Tongue (tissue), 2 donors: ENCODE results near the gene GSK3B. TPM values are rescaled to one million over a fixed set of nuclear protein-coding genes. Genes with fewer than 3 reads are reported as not detected.
"Not testable (repeated sequence)": the region's sequence is repeated elsewhere in the genome, so short reads cannot be mapped to it uniquely, and the experiment has no call there.

Source experiments
- DNase-seq: peaks from one replicate; pipeline ENCODE4 v3.0.0-alpha.2; 2015
- total RNA-seq: library from RNA; depleted of rRNA; stranded (reverse); fragments of >200 nt; gene quantifications from one replicate; pipeline ENCODE4 v1.2.3, GENCODE V29; 2014

Gene GSK3B
- total RNA-seq, 1 donor from 2014 or later = 54.6 TPM

DNA sequence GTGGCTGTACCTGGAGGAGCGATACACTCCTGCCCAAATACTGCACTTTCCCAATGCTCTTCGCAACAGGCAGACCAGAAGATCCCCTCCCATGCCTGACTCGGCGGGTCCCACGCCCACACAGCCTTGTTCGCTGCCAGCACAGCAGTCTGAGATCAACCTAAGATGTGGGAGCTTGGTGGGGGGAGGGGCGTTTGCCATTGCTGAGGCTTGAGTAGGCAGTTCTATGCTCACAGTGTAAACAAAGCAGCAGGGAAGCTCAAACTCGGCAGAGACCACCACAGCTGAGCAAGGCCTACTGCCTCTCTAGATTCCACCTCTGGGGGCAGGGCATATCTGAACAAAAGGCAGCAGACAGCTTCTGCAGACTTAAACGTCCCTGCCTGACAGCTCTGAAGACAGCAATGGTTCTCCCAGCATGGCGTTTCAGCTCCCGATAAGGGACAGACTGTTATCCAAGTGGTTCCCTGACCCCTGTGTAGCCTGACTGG lies 90.2 kb downstream of the GSK3B start:
- not testable (repeated sequence) for DNase-seq

DNA sequence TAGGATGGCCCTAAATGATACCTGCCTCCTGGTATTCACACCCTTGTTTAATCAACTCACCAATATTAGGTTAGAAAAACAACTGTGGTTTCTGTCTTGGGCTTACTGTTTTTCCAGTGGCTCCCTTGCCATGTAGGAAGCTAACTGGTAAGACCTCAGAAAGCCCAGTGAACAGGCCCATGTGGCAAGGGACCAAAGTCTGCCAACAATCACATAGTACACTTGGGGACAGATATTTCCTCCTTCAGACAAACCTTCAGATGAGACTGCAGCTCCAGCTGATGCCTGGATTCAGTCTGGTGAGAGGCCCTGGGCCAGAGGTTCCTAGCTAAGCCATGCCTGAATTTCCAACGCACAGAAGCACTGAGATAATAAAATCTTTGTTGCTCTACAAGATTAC lies 96.1 kb downstream of the GSK3B start:
- DNase-seq = no peak

DNA sequence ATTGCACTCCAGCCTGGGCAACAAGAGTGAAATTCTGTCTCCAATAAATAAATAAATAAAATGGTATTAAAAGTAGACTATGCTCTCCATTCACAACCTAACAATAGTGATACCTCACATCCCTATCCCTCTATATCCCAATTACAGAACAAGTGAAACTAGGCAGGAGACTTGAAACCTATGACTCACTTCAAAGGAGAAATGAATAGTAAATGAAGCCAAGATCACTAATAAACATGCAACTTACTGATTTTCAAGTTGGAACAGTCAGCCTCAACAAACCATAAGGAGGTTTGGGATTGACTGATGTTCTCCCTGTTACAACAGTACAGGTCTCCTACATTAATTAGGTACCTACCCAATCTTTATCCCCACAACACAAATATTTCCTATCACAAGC lies 103.4 kb downstream of the GSK3B start:
- DNase-seq = no peak

- DNase-seq = no peak
Observed at GRCh38 chr3:119989981-119990655, 104.1 kb downstream of the GSK3B start.

DNA sequence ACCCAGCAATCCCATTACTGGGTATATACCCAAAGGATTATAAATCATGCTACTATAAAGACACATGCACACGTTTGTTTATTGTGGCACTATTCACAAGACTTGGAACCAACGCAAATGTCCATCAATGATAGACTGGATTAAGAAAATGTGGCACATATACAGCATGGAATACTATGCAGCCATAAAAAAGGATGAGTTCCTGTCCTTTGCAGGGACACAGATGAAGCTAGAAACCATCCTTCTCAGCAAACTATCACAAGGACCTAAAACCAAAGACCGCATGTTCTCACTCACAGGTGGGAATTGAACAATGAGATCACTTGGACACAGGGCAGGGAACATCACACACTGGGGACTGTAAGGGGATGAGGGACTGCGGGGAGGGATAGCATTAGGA lies 107.4 kb downstream of the GSK3B start:
- DNase-seq = not testable (repeated sequence)

- DNase-seq = no peak
Observed at GRCh38 chr3:119981386-119981785, 112.9 kb downstream of the GSK3B start.

GRCh38 chr3:119978554-119979208 lies 115.6 kb downstream of the GSK3B start:
- no peak for DNase-seq

- no peak for DNase-seq
Observed at GRCh38 chr3:119977353-119977752, 116.9 kb downstream of the GSK3B start.

DNA sequence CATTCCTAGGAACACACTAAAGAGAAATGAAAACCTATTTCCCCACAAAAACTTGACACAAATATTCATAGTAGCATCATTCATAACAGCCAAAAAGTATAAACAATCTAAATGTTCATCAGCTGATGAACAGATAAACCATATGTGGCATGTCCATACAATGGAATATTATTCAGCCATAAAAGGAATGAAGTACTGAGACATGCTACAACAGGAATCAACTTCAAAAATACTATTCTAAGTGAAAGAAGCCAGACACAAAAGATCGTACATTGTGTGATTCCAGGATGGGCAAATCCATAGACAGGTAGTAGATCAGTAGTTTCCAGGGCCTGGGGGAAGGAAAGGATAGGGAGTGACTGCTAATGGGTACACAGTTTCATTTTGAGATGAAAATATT lies 118.0 kb downstream of the GSK3B start:
- no peak for DNase-seq

GRCh38 chr3:119974656-119975055 lies 119.6 kb downstream of the GSK3B start:
- DNase-seq = no peak

DNA sequence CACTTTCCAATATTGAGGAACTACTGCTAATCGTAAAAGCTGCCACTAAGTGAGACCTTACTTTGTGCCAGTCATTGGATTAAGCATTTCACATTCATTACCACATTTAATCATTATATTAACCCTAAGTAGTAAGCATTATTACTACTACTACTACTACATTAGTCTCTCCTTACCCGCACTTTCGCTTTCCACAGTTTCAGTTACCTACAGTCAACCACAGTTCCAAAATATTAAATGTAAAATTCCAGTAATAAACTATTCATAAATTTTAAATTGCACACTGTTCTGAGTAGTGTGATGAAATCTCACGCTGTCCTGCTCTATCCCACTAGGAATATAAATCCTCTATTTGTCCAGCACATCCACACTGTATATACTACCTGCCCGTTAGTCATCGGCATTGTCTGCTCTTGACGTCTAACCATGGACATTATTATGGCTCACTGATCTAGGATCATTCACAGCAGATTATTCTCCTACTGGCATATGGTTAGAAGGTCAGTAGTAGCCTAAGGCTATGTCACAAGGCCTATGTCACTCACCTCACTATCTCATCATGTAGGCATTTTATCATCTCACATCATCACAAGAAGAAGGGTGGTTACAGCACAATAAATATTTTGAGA lies 121.1 kb downstream of the GSK3B start:
- DNase-seq = no peak

DNA sequence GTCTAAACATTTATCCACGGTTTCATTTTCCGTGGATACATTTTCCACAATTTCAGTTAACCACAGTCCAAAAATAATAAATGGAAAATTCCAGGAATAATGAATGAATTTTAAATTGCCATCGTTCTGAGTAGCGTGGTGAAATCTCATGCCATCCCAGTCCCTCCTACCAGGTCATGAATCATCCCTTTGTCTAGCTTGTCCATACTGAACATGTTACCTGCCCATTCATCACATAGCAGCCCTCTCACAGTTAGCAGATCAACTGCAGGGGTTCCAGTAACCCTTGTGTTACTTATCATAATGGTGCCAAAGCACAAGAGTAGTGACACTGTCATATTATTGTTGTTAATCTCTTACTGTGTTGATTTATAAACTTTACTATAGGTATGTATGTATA lies 124.5 kb downstream of the GSK3B start:
- DNase-seq = no peak

DNA sequence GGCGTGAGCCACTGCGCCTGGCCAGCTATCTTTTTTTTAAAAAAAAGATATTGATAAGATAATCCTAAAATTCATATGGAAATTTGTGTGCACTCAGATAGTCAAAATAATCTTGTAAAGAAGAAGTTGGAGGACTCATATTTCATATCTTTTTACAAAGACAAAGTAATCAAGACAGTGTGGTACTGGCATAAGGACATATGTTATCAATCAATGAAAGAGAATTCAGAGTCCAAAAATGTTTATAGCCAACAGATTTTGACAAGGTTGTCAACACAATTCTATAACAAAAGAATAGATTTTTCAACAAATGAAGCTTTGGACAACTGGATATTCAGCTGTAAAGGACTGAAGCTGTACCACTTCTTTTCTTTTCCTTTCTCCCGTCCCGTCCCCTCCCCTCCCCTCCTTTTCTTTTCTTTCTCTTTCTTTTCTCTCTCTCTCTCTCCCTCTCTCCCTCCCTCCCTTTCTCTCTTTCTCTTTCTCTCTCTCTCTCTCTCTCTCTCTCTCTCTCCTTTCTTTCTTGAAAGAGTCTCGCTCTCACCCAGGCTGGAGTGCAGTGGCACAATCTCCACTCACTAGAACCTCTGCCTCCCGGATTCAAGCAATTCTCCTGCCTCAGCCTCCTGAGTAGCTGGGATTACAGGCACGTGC lies 126.8 kb downstream of the GSK3B start:
- no peak for DNase-seq

- no peak for DNase-seq
Observed at GRCh38 chr3:119965692-119966091, 128.6 kb downstream of the GSK3B start.

DNA sequence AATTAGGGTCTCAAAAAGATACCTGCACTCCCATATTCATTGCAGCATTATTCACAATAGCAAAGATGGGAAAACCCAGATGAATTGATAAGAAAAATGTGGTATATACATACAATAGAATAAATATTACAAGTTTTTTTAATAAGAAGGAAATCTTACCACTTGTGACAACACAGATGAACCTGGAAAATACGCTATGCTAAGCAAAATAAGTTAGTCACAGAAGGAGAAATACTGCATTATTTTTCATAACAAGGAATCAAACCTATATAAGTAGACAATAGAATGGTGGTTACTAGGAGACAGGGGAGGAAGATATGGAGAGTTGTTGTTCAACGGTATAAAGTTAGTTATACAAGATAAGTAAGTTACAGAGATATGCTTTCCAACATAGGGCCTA lies 130.0 kb downstream of the GSK3B start:
- no peak for DNase-seq

DNA sequence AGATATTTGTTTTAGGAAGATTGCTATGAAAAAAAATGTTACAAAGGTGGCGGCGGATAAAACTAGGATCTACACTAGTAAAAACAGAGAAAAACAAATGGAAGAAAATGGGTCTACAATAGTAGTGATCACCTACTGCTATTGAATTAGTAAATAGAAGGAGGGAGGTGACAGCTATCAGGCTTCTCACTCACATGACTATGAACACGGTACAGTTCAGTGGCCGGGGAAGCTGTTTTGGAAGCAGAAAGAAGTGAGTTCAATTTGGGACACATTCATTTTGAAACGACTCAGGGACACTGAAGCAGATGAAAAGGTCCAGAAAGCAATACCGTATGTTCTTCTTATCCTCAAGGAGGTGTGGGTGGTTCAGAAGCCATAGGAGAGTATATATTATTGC lies 138.3 kb downstream of the GSK3B start:
- DNase-seq = no peak

GRCh38 chr3:119950666-119951325 lies 143.5 kb downstream of the GSK3B start:
- no peak for DNase-seq

- DNase-seq = no peak
Observed at GRCh38 chr3:119945291-119945690, 149.0 kb downstream of the GSK3B start.

DNA sequence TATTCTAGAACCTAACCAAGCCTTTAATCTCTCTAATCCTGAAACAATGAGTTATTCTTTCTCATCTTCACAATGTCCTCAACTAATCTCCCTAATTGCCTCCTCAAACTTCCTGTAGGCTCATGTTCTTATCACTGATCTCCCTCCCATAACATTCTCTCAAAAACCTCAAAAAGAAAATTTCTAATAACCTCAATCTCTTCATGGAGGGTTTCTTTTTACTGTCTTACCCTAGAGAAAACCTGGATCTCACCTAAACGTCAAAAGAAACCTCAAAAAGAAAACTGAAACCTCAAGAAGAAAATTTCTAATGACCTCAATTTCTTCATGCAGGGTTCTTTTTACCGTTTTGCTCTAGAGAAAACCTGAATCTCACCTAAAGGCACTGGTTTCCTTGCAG lies 150.2 kb downstream of the GSK3B start:
- no peak for DNase-seq

DNA sequence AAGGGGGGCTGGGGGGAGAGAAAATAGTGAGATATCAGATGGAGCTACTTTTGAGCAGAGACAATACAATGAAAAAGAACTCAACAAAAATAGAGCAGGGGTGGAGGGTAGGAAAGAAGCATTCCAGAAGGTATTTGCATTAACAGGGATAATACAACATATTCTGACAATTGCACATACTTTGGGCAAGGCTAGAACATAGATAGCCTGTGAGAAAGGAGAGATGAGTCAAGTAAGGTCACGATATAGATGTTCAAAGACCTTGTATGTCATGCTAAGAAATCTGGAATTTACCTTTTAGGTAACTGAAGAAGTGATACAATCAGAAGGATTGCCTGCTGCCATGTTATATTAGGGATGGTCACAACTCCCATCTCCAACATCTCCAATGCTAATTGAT lies 155.2 kb downstream of the GSK3B start:
- DNase-seq = no peak

DNA sequence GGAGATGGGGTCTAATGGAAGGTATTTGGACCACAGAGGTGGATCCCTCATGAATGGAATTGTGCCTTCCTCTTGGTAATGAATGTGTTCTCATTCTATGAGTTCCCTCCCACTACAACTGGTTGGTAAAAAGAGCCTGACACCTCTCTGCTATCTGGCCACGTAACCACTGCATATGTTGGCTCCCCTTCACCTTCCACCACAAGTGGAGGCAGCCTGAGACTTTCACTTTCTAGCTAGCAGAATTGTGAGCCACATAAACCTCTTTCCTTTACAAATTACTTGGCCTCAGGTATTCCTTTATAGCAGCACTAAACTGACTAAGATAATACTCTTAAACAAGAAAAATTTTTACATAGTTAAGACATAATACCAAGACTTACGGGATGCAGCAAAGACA lies 157.0 kb downstream of the GSK3B start:
- DNase-seq = no peak

DNA sequence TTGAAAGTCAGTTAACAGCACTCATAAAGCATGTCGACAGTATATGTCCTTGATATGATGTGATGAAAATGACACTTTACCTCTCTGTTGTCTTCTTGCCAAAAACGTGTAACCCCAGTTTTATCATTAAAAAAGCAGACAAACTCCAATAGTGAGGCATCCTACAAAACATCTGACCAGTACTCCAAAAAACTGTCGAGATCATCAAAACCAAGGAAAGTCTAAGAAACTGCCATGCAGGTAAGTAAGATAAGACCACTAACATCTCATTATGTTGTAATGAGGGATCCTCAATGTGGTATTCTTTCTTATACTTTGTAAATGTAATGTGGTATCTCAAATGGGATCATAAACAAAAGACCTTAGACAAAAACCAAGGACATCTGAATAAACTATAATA lies 160.0 kb downstream of the GSK3B start:
- DNase-seq = no peak

DNA sequence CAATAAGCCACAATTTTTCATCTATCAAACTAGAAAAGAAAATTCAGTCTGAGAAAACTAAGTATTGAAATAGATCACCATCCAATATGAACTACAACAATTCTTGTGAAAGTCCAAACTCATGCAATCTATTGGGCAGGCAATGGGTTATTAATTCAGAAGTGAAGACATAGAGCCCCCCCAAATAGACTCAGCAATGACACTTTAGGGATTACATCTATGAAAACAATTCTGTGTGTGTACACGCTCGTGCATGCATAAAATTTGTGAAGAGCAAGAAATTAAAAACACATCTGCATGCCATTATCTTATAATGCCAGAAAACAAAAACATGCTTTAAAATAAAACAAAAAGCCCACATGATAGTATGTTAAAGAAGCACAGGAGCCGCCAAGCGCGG lies 161.0 kb downstream of the GSK3B start:
- no peak for DNase-seq
